Bone marrow (tissue), 2 donors: ENCODE measurements around the gene INAVA.

Experiments
- DNase-seq, 2 donors: peaks; one replicate each; lab custom pipeline; 2025; lab: John Stamatoyannopoulos, UW

Gene INAVA, protein sequence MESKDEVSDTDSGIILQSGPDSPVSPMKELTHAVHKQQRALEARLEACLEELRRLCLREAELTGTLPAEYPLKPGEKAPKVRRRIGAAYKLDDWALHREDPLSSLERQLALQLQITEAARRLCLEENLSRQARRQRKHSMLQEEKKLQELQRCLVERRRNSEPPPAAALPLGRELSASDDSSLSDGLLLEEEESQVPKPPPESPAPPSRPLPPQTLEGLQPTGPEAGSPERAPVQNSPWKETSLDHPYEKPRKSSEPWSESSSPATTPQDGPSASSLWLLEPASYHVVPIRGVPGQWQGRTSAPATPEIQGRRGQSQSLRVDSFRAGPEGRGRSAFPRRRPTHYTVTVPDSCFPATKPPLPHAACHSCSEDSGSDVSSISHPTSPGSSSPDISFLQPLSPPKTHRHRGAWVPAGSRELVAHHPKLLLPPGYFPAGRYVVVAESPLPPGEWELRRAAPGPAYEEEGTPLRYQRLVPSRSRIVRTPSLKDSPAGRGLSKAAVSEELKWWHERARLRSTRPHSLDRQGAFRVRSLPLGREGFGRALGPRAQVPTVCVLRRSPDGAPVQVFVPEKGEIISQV

DNA sequence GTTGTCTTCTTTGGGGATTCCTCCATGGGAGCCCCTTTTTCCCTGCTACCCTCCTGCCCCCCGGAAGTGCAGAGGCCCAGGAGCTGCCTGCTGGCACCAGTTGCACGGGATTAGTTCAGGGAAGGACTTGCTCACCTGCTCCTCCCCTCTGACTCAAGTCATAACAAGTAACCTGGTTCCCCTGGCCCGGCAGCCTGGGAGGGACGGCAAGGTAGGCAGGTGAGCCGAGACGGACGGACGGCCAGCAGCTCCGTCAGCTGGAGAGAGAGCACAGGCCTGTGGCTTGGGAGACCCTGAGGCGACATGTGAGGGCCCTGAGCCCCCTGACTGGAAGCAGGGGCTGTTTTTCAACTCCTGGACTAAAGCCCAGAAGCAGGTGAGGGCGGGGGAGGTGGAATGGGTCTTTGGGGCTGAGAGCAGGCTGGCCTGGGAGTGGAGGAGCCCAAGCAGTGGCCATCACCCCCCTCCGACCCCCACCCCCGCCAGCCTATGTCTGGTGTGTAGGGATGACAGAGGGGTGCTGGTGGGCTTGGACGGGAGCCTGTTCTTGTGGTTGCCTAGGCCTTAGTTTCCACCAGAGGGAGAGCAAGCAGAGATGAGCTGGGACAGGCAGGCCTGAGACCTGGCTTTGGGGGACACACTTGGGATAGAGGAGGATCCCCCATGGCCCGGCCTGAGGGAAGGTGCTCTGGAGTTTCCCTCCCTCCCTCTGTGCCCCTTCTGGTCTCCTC is at the start of gene INAVA:
Gene INAVA (plus strand): TSS at position 189 of the 731 bp plus-strand sequence. CDS start 3,501 bp downstream, outside the sequence.
- DNase-seq: no peak

DNA sequence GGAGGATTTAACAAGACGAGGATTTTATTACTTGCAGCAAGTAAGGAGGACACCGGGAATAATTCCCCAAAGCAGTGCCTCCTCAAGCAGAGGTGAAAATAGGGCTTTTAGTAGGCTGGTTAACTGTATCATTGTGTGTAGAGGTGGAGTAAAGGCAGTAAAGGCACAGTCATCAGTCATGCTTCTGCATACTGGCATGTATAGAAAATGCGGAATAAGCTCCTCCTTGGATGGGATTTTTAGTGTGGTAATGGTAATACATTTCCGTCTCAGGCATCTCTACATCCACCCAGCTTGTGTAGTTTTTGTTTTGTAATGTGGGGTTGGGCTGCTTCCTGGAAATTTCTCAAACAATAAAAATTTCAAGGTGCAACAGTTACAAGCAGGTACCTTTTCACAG is 49.3 kb upstream of the INAVA start:
- DNase-seq: no peak

DNA sequence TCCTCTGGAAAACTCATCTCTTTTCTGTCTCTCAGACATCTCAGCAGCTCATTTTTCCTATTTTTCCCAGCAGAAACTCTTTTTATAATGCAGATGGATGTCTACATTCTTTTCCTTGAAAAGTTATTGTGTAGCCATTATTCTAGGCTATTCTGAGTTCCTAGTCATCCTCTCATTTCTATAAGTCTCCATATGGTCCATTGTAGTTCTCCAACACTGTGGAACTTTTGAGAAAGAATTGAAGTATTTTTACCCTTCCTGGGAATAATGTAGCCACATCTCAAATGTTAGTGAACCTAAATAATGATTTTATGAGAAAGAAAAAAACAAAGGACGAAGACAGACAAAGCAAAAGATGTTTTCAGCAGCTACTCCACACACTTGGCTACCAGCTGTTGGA is 48.3 kb upstream of the INAVA start:
- DNase-seq: no peak

DNA sequence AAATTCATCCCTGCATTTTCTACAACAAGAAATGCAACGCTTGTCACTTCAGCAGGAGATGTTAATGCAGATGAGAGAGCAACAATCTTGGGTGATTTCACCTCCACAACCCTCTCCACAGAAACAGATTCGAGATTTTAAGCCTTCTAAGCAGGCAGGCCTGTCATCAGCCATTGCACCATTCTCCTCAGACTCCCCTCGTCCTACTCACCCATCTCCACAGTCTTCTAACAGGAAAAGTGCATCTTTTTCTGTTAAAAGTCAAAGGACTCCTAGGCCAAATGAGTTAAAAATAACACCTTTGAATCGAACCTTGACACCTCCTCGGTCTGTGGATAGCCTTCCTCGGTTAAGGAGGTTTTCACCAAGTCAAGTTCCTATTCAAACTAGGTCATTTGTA is 45.3 kb upstream of the INAVA start:
- DNase-seq: no peak

DNA sequence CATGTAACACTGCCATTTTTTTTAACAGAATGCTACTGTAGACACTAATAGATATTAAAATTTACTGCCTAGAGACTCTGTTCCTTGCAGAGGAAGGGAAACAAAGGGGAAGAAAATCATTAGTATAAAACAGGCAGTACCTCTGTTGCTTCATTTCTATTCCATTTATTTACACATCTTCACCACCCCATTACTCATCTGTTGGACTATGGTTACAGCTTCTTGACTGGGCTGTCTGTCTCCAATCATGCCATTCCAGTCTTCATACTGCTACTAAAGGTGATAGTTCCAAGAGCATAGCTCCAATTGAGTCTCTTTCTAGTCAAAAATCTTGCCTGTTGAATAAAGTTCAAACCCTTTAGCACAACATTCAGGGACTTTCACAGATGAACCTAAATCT is 44.1 kb upstream of the INAVA start:
- DNase-seq: no peak

DNA sequence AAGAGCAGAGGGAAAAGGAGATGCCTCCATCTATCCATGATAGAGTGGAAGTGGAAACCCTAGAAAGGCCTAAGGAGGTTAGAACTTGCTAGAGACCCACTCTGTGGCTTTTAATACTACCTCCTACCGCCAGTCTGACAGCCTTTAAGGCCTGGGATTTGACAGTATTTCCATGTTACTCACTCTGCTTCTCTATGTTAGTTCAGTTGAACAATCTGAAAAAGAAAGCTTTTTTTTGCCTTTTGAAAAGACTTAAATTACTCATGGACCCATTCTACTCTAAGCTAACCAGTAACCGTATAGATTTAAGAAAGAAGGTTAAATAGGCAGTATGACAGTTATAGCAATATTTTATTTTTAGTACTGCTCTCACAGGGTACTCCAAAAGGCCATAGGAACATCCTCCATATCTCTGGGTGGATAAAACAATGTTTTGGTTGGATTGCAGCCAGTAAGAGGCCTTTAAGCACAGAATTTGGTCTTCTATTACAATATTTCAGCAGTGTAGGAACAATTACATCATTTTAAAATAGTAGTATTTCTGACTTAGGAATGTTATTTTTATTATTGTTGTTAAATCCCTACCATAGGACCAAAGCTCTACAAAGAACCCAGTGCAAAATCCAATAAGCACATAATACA is 37.9 kb upstream of the INAVA start:
- no peak for DNase-seq

DNA sequence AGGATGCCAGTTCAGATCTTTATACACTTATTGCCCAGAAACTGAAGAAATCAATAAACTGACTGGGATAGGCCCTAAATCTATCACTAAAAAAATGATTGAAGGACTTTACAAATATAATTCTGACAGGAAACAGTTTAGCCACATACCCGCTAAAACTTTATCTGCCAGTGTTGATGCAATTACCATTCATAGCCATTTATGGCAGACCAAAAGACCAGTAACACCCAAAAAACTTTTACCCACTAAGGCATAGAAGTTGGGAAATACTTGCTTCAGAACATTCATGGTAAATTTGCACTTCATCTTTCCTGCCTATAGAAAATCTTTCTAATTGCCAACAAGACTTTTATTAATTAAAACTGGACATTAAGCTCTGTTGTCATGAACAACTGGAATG is 36.9 kb upstream of the INAVA start:
- no peak for DNase-seq

DNA sequence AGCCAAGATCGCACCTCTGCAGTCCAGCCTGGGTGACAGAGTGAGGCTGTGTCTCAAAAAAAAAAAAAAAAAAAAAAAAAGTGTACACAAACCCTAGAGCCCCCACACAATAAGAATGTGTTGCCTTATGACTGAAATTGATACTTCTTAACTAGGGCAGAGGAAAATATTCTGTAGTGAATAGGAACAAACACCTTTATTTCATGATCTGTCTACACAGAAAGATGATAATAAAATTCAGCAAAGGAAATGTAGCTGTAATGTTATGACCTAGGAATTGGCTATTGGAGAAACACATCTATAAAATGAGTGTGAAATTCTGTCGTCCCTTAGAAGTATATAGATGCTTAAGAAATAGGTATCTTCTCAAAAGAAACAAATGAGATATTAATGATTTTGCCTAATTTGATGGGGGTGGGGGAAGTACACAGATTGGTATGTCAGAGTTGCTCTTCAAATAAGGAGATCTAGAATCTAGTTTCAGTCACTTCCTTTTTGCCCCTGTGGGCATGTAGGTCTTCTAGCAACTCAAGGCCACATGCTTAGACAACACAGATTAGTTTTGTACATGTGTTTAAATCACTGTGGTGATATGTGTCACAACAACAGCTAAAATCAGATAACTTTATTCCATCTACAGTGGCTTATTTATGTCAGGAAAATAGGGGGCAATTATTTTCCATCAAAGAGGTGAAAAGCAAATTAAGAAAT is 32.6 kb upstream of the INAVA start:
- no peak for DNase-seq

DNA sequence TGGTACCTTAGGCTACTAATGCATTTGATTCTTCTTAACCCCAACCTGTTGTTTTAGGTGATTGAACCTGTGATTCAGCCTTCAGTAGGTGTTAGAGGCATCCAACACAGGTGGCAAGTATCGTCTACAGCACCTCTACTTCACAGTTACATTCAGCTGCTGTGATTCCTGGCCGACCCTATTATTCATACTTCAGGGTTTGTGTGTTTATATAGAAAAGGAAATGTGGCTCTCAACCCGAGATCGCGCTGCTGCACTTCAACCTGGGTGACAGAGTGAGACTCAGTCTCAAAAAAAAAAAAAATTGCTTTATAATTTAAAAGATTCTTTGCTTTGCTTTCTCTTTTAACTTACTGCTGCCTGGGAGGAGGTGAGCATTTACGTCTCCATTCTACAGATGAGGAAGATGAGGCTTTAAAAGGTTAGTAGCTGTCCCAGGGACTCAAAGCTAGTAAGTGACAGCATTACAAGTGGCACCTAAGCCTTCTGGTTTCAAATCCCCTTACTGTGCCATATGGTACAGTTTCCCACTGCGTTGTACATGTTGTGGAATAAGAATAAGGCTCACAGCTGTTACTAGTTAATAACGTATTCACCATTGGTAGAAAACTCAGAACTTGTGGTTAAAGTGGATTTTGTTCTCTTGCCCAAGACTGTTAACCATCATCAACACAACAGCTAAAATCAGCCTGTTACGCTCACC is 31.8 kb upstream of the INAVA start:
- DNase-seq: no peak

DNA sequence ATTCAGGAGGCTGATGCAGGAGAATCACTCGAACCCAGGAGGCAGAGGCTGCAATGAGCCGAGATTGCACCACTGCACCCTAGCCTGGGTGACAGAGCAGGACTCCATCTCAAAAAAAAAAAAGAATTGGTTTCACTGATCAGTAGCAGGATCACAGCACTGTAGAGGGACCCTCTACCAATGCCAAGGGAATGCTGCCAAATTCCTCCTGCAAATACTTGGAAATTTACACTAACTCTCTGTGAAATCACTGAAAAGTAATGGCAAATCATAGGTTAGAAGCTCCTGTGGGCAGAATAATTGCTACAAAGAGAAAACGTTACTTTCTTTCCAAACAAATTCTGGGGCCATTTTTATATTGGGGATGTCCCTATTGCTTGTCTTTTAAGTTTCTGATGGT is 28.6 kb upstream of the INAVA start:
- no peak for DNase-seq

DNA sequence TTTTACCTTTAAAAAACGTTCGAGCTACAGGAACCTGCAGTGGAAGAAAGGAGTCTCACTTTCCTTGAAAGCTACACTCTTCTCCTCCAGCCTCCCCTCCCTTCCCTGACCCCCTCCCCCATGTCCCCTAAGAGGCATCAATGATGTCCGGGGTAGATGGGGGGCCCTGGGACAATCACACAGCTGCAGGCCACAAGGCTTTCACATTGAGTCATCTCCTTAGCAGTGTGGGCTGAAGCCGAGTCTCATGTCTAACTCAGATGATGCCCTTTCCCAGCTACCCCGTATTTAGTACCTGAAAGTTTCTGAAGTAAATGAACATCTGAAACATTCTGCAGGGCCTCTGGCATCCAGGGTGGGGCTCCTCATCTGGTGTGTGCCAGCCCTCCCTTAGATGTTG is 28.2 kb upstream of the INAVA start:
- DNase-seq: no peak

DNA sequence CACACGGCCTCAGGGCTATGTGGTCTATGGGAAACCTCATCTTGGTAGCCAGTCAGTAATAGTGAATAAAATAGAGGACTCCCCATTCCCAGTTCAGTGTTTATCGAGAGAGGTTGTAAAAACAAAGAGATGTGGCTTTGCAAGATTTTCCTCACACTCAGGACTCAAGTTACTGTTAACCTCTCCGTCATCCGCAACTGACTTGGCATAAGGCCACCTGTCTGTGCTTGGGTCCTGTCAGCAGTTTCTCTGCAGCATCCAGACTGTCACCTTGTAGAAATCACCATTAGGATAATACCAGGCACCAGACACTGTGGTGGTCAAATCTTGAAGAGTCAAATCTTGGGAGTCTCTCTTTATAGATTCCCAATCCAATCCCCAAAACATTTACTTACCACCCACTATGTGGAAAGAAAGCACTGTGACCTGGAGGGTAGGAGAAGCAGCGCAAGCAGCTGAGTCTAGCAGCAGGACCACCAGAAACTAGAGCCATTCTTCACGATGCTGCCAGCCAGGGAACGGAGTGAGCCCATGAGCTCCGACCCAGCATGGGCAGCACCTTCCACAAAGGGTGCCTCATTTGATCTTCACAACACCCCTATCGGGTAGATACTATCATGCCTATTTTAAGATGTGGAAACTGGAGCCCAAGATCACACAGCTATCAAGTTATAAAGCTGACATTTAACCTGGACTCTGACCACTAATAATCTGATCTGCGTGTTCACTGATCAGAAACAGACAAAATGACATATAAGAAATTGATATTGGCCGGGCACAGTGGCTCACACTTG is 27.5 kb upstream of the INAVA start:
- DNase-seq: no peak

DNA sequence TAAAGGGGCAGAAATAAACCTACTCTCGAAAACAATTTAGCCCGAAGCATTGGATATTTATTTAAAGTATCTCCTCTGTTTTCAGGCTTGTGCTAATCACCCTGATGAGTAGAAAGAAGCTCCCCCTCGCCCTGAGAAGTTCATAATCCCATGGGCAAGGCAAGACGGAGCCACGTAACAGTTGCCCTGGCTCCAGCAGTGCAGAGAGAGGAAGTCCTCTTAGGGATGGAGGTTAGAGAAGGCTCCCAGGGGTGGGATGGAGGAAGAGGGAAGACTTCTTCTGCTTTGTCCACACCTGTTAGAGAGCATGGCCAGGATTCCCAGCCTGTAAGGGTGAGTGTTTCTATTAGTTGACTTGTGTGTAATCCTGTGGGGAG is 25.3 kb upstream of the INAVA start:
- DNase-seq: no peak

DNA sequence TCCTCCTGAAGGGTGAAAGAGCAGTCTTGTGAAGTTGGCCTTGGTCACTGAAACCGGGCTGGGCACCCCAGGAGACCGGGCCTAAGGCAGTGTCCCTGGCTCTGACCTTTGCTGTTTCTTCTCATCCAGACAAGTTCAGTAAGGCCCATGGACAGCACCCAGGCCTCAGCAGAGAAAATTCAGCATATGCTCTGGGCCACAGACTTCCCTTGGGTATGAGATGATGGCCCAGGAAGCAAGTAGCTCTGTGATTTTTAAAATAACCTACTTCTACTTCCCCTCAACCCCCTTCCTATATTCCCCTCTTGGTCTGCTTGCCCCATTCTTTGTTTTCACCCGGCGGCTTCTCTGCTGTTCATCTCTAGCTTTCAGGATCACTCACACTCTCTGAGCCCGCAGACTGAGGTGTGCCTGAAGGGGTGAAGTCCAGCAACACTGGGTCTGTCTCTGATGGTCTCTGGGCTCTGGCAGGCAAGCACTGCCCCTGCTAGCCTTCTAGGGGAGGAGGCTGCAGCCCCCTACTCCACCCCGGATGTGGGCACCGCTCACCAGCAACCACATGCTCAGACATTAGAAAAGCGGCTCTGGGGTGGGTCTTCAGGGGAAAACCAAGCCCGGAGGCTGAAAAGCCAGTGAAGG is 24.8 kb upstream of the INAVA start:
- DNase-seq: no peak

DNA sequence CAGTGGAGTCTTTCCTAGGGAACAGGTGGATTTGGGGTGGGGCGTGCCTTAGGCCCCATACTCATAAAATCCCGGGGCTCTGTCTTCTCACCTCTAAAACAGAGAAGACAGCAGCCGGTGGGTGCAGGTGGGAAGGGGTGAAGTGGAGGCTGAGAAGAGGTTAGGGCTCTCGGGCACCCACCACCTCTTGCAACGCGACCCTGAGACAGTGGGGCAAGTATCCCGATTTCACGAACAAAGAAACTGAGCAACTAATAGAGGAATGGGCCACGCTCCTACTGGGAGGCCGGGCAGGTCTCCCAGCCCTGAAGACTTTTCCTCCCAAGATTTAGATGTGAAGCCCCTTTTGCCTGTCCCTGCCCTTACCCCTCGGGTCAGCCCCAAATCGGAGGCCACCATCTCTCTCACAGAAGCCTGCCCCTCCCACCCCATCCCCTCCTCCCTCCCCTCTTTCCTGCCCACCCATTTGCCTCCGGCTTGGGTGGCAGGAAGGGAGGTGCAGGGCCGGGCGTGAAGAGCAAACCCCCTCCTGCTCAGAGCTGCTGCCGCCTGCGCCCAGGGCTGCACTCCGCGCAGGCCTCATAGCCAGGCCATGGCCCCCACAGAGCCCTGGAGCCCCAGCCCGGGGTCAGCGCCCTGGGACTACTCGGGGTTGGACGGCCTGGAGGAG is 22.1 kb upstream of the INAVA start, which contains the start of gene GPR25:
Gene GPR25 (plus strand): TSS at position 536 of the 670 bp plus-strand sequence. CDS start 57 bp downstream, at position 593.
- no peak for DNase-seq

DNA sequence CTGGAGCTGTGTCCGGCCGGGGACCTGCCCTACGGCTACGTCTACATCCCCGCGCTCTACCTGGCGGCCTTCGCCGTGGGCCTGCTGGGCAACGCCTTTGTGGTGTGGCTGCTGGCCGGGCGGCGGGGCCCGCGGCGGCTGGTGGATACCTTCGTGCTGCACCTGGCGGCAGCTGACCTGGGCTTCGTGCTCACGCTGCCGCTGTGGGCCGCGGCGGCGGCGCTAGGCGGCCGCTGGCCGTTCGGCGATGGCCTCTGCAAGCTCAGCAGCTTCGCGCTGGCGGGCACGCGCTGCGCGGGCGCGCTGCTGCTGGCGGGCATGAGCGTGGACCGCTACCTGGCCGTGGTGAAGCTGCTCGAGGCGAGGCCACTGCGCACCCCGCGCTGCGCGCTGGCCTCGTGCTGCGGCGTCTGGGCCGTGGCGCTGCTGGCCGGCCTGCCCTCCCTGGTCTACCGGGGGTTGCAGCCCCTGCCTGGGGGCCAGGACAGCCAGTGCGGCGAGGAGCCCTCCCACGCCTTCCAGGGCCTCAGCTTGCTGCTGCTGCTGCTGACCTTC is 21.5 kb upstream of the INAVA start:
- no peak for DNase-seq

DNA sequence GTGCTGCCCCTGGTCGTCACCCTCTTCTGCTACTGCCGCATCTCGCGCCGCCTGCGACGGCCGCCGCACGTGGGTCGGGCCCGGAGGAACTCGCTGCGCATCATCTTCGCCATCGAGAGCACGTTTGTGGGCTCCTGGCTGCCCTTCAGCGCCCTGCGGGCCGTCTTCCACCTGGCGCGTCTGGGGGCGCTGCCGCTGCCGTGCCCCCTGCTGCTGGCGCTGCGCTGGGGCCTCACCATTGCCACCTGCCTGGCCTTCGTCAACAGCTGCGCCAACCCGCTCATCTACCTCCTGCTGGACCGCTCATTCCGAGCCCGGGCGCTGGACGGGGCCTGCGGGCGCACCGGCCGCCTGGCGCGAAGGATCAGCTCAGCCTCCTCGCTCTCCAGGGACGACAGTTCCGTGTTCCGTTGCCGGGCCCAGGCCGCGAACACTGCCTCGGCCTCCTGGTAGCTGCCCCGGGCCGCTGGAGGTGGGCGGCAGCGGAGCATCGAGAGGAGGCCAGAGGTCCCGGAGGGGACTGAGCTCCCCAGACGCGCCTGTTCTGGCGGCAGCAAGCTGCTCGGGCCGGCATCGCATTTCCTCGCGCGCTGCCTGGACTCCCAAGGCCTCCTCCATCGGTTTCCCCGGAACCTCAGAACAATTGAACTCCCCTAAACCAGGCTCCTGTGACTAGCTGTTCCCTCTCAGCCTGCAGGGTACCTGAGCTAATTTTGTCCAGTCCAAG is 20.9 kb upstream of the INAVA start:
- DNase-seq: no peak

DNA sequence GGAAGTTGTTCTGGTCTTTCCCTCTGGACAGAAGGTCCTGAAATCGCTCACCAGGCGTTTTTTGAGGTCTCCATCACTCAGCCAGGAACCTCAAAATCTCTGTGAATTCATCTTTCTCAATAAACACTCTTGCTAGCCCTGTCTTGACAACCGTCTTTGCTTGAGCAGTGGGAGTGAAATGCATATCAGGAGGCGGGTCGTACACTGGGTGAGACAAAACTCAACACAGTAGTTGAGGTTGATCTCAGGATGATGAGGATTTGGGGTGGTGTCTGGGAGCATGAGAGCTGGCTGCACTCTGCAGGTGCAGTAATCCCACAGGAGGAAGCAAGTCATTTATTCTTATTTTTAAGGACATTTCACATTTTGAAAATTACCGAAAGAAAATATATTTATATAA is 20.0 kb upstream of the INAVA start:
- DNase-seq: no peak
